Right lobe of liver (tissue), 4 donors: ENCODE data around the gene PURA.

Source experiments
- POLR2A ChIP-seq: fragments of 450-650 bp; IDR thresholded peaks from one replicate; pipeline ENCODE4 v1.6.1; 2017; ENCODE audit warnings: antibody characterized with exemption, mild to moderate bottlenecking
- TF ChIP-seq, protein P1 (sequence below), 4 donors: fragments of 200-600 bp in 3 of 4; fragments of 450-650 bp in 1 of 4; IDR thresholded peaks; one replicate each; pipeline versions ENCODE4 v1.5.1 to v1.8.0; 2016 to 2022; ENCODE audit warnings: antibody characterized with exemption in 4 of 4, mild to moderate bottlenecking in 2 of 4
- donor health status: DM: no; HTN: no; CAD: no.
- donor health status: DM: no; HTN: no; CAD: no.
- donor health status: DM: no; HTN: yes; CAD: no.

- no peak for TF ChIP-seq POLR2A
- TF ChIP-seq, protein P1, sequence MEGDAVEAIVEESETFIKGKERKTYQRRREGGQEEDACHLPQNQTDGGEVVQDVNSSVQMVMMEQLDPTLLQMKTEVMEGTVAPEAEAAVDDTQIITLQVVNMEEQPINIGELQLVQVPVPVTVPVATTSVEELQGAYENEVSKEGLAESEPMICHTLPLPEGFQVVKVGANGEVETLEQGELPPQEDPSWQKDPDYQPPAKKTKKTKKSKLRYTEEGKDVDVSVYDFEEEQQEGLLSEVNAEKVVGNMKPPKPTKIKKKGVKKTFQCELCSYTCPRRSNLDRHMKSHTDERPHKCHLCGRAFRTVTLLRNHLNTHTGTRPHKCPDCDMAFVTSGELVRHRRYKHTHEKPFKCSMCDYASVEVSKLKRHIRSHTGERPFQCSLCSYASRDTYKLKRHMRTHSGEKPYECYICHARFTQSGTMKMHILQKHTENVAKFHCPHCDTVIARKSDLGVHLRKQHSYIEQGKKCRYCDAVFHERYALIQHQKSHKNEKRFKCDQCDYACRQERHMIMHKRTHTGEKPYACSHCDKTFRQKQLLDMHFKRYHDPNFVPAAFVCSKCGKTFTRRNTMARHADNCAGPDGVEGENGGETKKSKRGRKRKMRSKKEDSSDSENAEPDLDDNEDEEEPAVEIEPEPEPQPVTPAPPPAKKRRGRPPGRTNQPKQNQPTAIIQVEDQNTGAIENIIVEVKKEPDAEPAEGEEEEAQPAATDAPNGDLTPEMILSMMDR (IDR thresholded peaks at IDR 0.05) = no peak
Measured at GRCh38 chr5:140162275-140162674, 48.4 kb downstream of the PURA start.
